HG03469 (cell line): ENCODE measurements around the gene UMODL1.
"Not testable (repeated sequence)": the region's sequence is repeated elsewhere in the genome, so short reads cannot be mapped to it uniquely, and the experiment has no call there.

Experiments
- ATAC-seq: cut with Tn5 transposase; IDR thresholded peaks from one replicate; pipeline ENCODE4 v1.9.1; 2021; ENCODE audit warnings: mild to moderate bottlenecking, moderate library complexity, moderate number of reproducible peaks; ENCODE audit not compliant: unreplicated experiment

Gene UMODL1

GRCh38 chr21:42110691-42111469, 39.8 kb downstream of the UMODL1 start:
- ATAC-seq, result no peak

GRCh38 chr21:42111470-42111743, 40.3 kb downstream of the UMODL1 start:
- no peak for ATAC-seq

- no peak for ATAC-seq
These were observed 40.7 kb downstream of the UMODL1 start for GRCh38 chr21:42111811-42112210.

GRCh38 chr21:42112238-42112637, 41.1 kb downstream of the UMODL1 start:
- no peak for ATAC-seq

- no peak for ATAC-seq
These were observed 41.7 kb downstream of the UMODL1 start for GRCh38 chr21:42112857-42113256.

- ATAC-seq, result no peak
These were observed 42.9 kb downstream of the UMODL1 start for GRCh38 chr21:42113926-42114409.

GRCh38 chr21:42114646-42115045, 43.5 kb downstream of the UMODL1 start:
- no peak for ATAC-seq

- ATAC-seq, result no peak
These were observed 44.1 kb downstream of the UMODL1 start for GRCh38 chr21:42115136-42115683.

GRCh38 chr21:42116551-42116950, 45.4 kb downstream of the UMODL1 start:
- not testable (repeated sequence) for ATAC-seq

- ATAC-seq, result no peak
These were observed 46.3 kb downstream of the UMODL1 start for GRCh38 chr21:42117229-42117966.

GRCh38 chr21:42117967-42118780, 47.1 kb downstream of the UMODL1 start:
- no peak for ATAC-seq

- ATAC-seq, result no peak
These were observed 47.8 kb downstream of the UMODL1 start for GRCh38 chr21:42118901-42119300.

GRCh38 chr21:42120101-42120902, 49.2 kb downstream of the UMODL1 start:
- no peak for ATAC-seq

GRCh38 chr21:42120903-42121535, 49.9 kb downstream of the UMODL1 start:
- ATAC-seq, result no peak

- ATAC-seq, result no peak
These were observed 50.7 kb downstream of the UMODL1 start for GRCh38 chr21:42121794-42122193.

GRCh38 chr21:42122398-42122797, 51.3 kb downstream of the UMODL1 start:
- ATAC-seq, result no peak

GRCh38 chr21:42122808-42123207, 51.7 kb downstream of the UMODL1 start:
- no peak for ATAC-seq

- ATAC-seq, result no peak
These were observed 52.2 kb downstream of the UMODL1 start for GRCh38 chr21:42123219-42123908.

- no peak for ATAC-seq
These were observed 53.0 kb downstream of the UMODL1 start for GRCh38 chr21:42124081-42124480.
